ENCODE measurements around the gene DDAH1. TPM values are rescaled to one million over a fixed set of nuclear protein-coding genes. Genes with fewer than 3 reads are reported as not detected.

The DDAH1 gene
- total and polyA plus RNA-seq, 2 of the 4 experiments (the other 2 are of a cell fraction) = 78.0 to 94.5 TPM

DNA sequence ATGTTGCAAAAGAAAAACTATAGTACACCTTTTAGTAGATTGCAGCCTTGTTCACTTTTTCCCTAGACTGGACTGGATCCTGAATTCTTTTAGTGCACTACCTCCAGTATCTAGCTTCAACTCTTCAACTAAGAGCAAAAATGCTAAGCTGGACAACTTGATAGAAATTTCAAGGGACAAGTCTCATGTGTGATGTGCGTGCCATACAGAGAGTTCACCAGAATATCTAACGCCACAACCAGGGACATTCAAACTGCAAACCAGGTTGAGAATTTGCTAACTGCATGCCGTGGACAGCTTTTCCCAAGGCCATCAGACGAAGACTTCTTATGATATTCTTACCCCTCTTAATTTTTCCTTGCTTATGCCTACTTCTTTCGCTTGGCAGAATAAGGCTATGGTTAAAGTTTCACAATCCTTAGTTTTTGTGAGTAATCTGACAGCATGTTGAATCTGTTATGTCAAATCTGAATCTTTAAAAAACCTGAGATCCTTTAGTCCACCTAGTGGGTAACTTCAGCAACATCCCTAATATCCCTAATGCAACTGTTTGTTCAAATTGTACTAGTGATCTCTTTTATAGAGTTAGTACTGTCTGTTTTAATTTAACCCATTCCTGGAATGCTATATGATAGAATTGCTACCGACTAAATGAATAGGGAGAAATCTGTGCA, 66.4 kb downstream of the DDAH1 start:
- H3K27ac ChIP-seq (ENCODE audit: insufficient read depth, low read length) = peak overlapping the region; percentile 0; the same call in 1 of the 2 replicates
- 100% methylated on average over 2 of the region's 6 CpGs; no CpG with 5 or more reads in 1 of the 2 experiments for WGBS, 2 experiments (ENCODE audit: extremely low coverage in 2 of 2, insufficient read length in 1 of 2)
- H3K23ac ChIP-seq (ENCODE audit: low read depth, low read length) = no peak overlapping the region
- no peak overlapping the region for H4K91ac ChIP-seq (ENCODE audit: insufficient read depth, low read depth, low read length)
- H4K5ac ChIP-seq (ENCODE audit: low read depth, low read length) = no peak overlapping the region
- H3K4me1 ChIP-seq (ENCODE audit: control insufficient read depth, insufficient read depth, low read length) = peaks cover 9% of the 10 kb centered on the region
- no peak overlapping the region for H2BK120ac ChIP-seq (ENCODE audit: low read depth, low read length)
- H2AK9ac ChIP-seq (replicated peaks; ENCODE audit: low read depth, low read length, poor library complexity) = no peak overlapping the region
- BruUV-seq (replicated peaks) = no TSS peak
- in situ Hi-C loops (cut with MboI; ENCODE audit: low sequenced_read_pairs) (loop anchor here (5.0 kb wide), 1 partner anchor 86 kb away; no protein-coding TSS in a partner anchor), dilution Hi-C loops (cut with HindIII; ENCODE audit: low sequenced_read_pairs, unreplicated experiment) (no loop called here), intact Hi-C loops (cut with micrococcal nuclease) (loop anchor here (2.0 to 5.0 kb wide), 2 partner anchors 64 to 90 kb away; no protein-coding TSS in a partner anchor)
- CTCF ChIA-PET = interaction anchor here (0.6 kb wide), 2 partner anchors 26 to 60 kb away, joined by 3 to 4 read pairs; no protein-coding TSS in a partner anchor
- POLR2A ChIA-PET (ENCODE audit: unreplicated experiment) = no interaction called here
- H3K79me1 ChIP-seq (ENCODE audit: low read depth in 1 of 2, low read length in 2 of 2) = peaks cover 36 to 63% of the 10 kb centered on the region in 2 experiments
- H3K27me3 ChIP-seq (ENCODE audit: control insufficient read depth, insufficient read depth, low read length) = no peaks in the 10 kb centered on the region
- peak overlapping the region in 1 of 2 experiments; percentile 47; a peak in 1 of 4 replicates for H4K8ac ChIP-seq (ENCODE audit: low read depth in 2 of 2, low read length in 2 of 2)
- DNase-seq (peak; percentile 71), ATAC-seq (ENCODE audit: low read depth) (peak; percentile 32)
- H3K18ac ChIP-seq (ENCODE audit: low read depth, low read length) = no peak overlapping the region
- H3K9me1 ChIP-seq (ENCODE audit: insufficient read depth, low read length) = peaks cover 5% of the 10 kb centered on the region
- no peak overlapping the region for H3K4me3 ChIP-seq (ENCODE audit: insufficient read depth, low read depth, low read length)
- peak; percentile 61 for TF ChIP-seq RAD21 (IDR thresholded peaks at IDR 0.05; ENCODE audit: low read length)
- no peak for TF ChIP-seq ELK1 (IDR thresholded peaks at IDR 0.05; ENCODE audit: borderline replicate concordance, low read depth, low read length)
- peak; percentile 56 for TF ChIP-seq SMC3 (IDR thresholded peaks at IDR 0.05; ENCODE audit: low read depth, low read length)
- TF ChIP-seq MAZ (IDR thresholded peaks at IDR 0.05; ENCODE audit: borderline replicate concordance, low read depth, low read length) = no peak
- TF ChIP-seq CTCF (conservative IDR thresholded peaks at IDR 0.05; ENCODE audit: low read depth, low read length) = peak; percentile 52
- TF ChIP-seq NFE2L2 (IDR thresholded peaks at IDR 0.05; ENCODE audit: low read depth, low read length) = no peak
- no peak for TF ChIP-seq FOS (IDR thresholded peaks at IDR 0.05; ENCODE audit: low read depth, low read length)
- TF ChIP-seq MXI1 (IDR thresholded peaks at IDR 0.05; ENCODE audit: borderline replicate concordance, low read depth, low read length) = no peak
- peak; percentile 88 for TF ChIP-seq CEBPB (IDR thresholded peaks at IDR 0.05; ENCODE audit: low read depth, low read length)
- TF ChIP-seq, protein P1, sequence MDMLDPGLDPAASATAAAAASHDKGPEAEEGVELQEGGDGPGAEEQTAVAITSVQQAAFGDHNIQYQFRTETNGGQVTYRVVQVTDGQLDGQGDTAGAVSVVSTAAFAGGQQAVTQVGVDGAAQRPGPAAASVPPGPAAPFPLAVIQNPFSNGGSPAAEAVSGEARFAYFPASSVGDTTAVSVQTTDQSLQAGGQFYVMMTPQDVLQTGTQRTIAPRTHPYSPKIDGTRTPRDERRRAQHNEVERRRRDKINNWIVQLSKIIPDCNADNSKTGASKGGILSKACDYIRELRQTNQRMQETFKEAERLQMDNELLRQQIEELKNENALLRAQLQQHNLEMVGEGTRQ (IDR thresholded peaks at IDR 0.05; ENCODE audit: low read depth, low read length) = no peak
- H2BK20ac ChIP-seq (ENCODE audit: low read depth, low read length) = peak overlapping the region; percentile 61; the same call in 1 of the 2 replicates
- H3K4me2 ChIP-seq (ENCODE audit: low read depth, low read length) = no peak overlapping the region
- H2AFZ ChIP-seq (replicated peaks; ENCODE audit: low read length, poor library complexity) = no peak overlapping the region
- no peak overlapping the region for H3K4ac ChIP-seq (ENCODE audit: low read depth, low read length)
- H3K56ac ChIP-seq (ENCODE audit: extremely low read depth, insufficient read depth, low read length) = no peak overlapping the region
- 0 out of 2 replicates have a peak overlapping the region, but pooled peaks have one; percentile 3 for H3K14ac ChIP-seq (replicated peaks; ENCODE audit: low read depth, low read length)
- H3K9me3 ChIP-seq (ENCODE audit: control insufficient read depth, insufficient read depth, low read length) = no peaks in the 10 kb centered on the region
- no peak overlapping the region for H3K9ac ChIP-seq (ENCODE audit: low read depth, low read length)
- no peak overlapping the region; the same call in 1 of the 2 replicates for H2AK5ac ChIP-seq (ENCODE audit: low read depth, low read length)
- H4K20me1 ChIP-seq (ENCODE audit: insufficient read depth, low read length) = no peaks in the 10 kb centered on the region; the same call in 1 of the 2 replicates
- H3K36me3 ChIP-seq (ENCODE audit: control insufficient read depth, insufficient read depth, low read length) = peaks cover 2% of the 10 kb centered on the region; the same call in 1 of the 2 replicates
- H2BK15ac ChIP-seq (ENCODE audit: low read depth, low read length) = 0 out of 3 replicates have a peak overlapping the region, but pooled peaks have one; percentile 18
- peak overlapping the region; percentile 54 for H2BK5ac ChIP-seq (ENCODE audit: low read depth, low read length, poor library complexity, severe bottlenecking)
